Measurements from ENCODE around the gene APRT. TPM values are rescaled to one million over a fixed set of nuclear protein-coding genes. Genes with fewer than 3 reads are reported as not detected.

The APRT gene
- total RNA-seq, 1 donor from 2014 or later, result 40.4 TPM

- ATAC-seq (ENCODE audit: poor library complexity) (peak; percentile 40), DNase-seq (peak; percentile 82)
- intact Hi-C loops (cut with DNase I), result no loop called here
Observed at GRCh38 chr16:88768071-88768783, 43.5 kb downstream of the APRT start.

- intact Hi-C loops (cut with DNase I), result no loop called here
- DNase-seq (no peak), ATAC-seq (ENCODE audit: poor library complexity) (no peak)
Observed at GRCh38 chr16:88767546-88768070, 44.1 kb downstream of the APRT start.

- DNase-seq (no peak), ATAC-seq (ENCODE audit: poor library complexity) (no peak)
- intact Hi-C loops (cut with DNase I), result no loop called here
Observed at GRCh38 chr16:88766975-88767374, 44.8 kb downstream of the APRT start.

- DNase-seq (no peak), ATAC-seq (ENCODE audit: poor library complexity) (no peak)
- intact Hi-C loops (cut with DNase I), result no loop called here
Observed at GRCh38 chr16:88764913-88765349, 46.8 kb downstream of the APRT start.

GRCh38 chr16:88764080-88764479, 47.6 kb downstream of the APRT start:
- no peak for ATAC-seq (ENCODE audit: poor library complexity)
- DNase-seq, result no peak
- intact Hi-C loops (cut with DNase I), result no loop called here

- no peak for DNase-seq
- intact Hi-C loops (cut with DNase I), result no loop called here
- ATAC-seq (ENCODE audit: poor library complexity), result no peak
Observed at GRCh38 chr16:88763502-88764053, 48.1 kb downstream of the APRT start.

GRCh38 chr16:88762941-88763340, 48.8 kb downstream of the APRT start:
- ATAC-seq (ENCODE audit: poor library complexity) (no peak), DNase-seq (no peak)
- intact Hi-C loops (cut with DNase I), result no loop called here

GRCh38 chr16:88762258-88762870, 49.4 kb downstream of the APRT start:
- intact Hi-C loops (cut with DNase I), result no loop called here
- no peak for DNase-seq
- ATAC-seq (ENCODE audit: poor library complexity), result no peak

- DNase-seq (no peak), ATAC-seq (ENCODE audit: poor library complexity) (no peak)
- intact Hi-C loops (cut with DNase I), result no loop called here
Observed at GRCh38 chr16:88761830-88762229, 49.9 kb downstream of the APRT start.

- intact Hi-C loops (cut with DNase I), result no loop called here
- ATAC-seq (ENCODE audit: poor library complexity) (no peak), DNase-seq (no peak)
Observed at GRCh38 chr16:88761143-88761534, 50.6 kb downstream of the APRT start.

GRCh38 chr16:88760424-88761142, 51.1 kb downstream of the APRT start:
- ATAC-seq (ENCODE audit: poor library complexity), result no peak
- intact Hi-C loops (cut with DNase I), result no loop called here

GRCh38 chr16:88759976-88760350, 51.8 kb downstream of the APRT start:
- ATAC-seq (ENCODE audit: poor library complexity), result no peak
- no peak for DNase-seq
- intact Hi-C loops (cut with DNase I), result no loop called here

More at GRCh38 chr16:88760424-88761142, 51.1 kb downstream of the APRT start:
- no peak for DNase-seq

Other genes starting within 250 kb of the APRT start
- 23.5 TPM for gene ZC3H18, start 241.5 kb downstream of the APRT start, total RNA-seq
- gene IL17C, start 173.4 kb downstream of the APRT start, total RNA-seq, result not detected
- 53.7 TPM for gene CYBA, start 160.9 kb downstream of the APRT start, total RNA-seq
- gene MVD, start 148.8 kb downstream of the APRT start, total RNA-seq, result 21.9 TPM
- 3.0 TPM for gene SNAI3, start 125.4 kb downstream of the APRT start, total RNA-seq
- gene RNF166, start 105.5 kb downstream of the APRT start, total RNA-seq, result 14.6 TPM
- 13.4 TPM for gene CTU2, start 105.4 kb downstream of the APRT start, total RNA-seq
- 15.9 TPM for gene PIEZO1, start 26.7 kb downstream of the APRT start, total RNA-seq
- 1.00 TPM for gene CDT1, start 8.1 kb downstream of the APRT start, total RNA-seq
- 15.9 TPM for gene GALNS, start 45.0 kb upstream of the APRT start, total RNA-seq
- gene TRAPPC2L, start 45.2 kb upstream of the APRT start, total RNA-seq, result 53.0 TPM
- gene PABPN1L, start 54.7 kb upstream of the APRT start, total RNA-seq, result not detected
- gene CBFA2T3, start 165.3 kb upstream of the APRT start, total RNA-seq, result 8.6 TPM